ENCODE measurements around the gene GNMT. TPM values are rescaled to one million over a fixed set of nuclear protein-coding genes. Genes with fewer than 3 reads are reported as not detected.

The GNMT gene
- total RNA-seq, 2 experiments from 2014 or later = 1.2 to 2.1 TPM

GRCh38 chr6:42969431-42969830 lies 8.9 kb downstream of the GNMT start:
- H3K4me1 Mint-ChIP-seq (ENCODE audit: low read depth) = no peaks in the 10 kb centered on the region
- H3K27ac Mint-ChIP-seq = no peak overlapping the region
- no peaks in the 10 kb centered on the region for H3K27me3 ChIP-seq (ENCODE audit: control insufficient read depth in 1 of 2, insufficient read depth in 2 of 2, low read length in 2 of 2)
- H3K9me3 ChIP-seq (ENCODE audit: control insufficient read depth in 1 of 2, insufficient read depth in 1 of 2, low read length in 2 of 2) = no peaks in the 10 kb centered on the region
- H3K36me3 ChIP-seq (ENCODE audit: insufficient read depth, low read length) = peaks cover 44% of the 10 kb centered on the region
- no peaks in the 10 kb centered on the region for H3K4me1 ChIP-seq (ENCODE audit: insufficient read depth, low read length)
- TF ChIP-seq CTCF (IDR thresholded peaks at IDR 0.05) = no peak
- intact Hi-C loops (cut with DNase I, micrococcal nuclease) = loop anchor here in 1 of 2 experiments (5.0 kb wide), 1 partner anchor 173 kb away; no protein-coding TSS in a partner anchor
- ChIA-PET POLR2A (interaction anchor here (1.4 kb wide), 1 partner anchor 40 kb away, joined by 8 read pairs; the partner anchor contains the start of gene CNPY3), CTCF (no interaction called here)
- H3K27me3 Mint-ChIP-seq = no peaks in the 10 kb centered on the region
- H3K4me3 Mint-ChIP-seq = no peak overlapping the region
- no peak for ATAC-seq (ENCODE audit: poor library complexity)
- no peak overlapping the region for H3K27ac ChIP-seq (ENCODE audit: low read depth in 1 of 2, low read length in 2 of 2)
- no peak for DNase-seq
- peaks cover 24% of the 10 kb centered on the region for H3K36me3 Mint-ChIP-seq (ENCODE audit: low read depth)
- no peaks in the 10 kb centered on the region for H3K9me3 Mint-ChIP-seq
- no peak overlapping the region for H3K4me3 ChIP-seq (ENCODE audit: low read length)

GRCh38 chr6:42969934-42970333 lies 9.4 kb downstream of the GNMT start:
- POLR2A ChIA-PET = interaction anchor here (1.4 kb wide), 2 partner anchors 9 to 40 kb away, joined by 4 to 8 read pairs; partner anchors contain the start of genes CNPY3 and PEX6
- Mint-ChIP-seq H3K36me3 (ENCODE audit: low read depth) (peaks cover 23% of the 10 kb centered on the region), H3K27me3 (no peaks in the 10 kb centered on the region), H3K4me3 (no peak overlapping the region), H3K4me1 (ENCODE audit: low read depth) (no peaks in the 10 kb centered on the region), H3K27ac (no peak overlapping the region), H3K9me3 (no peaks in the 10 kb centered on the region)
- Histone ChIP-seq H3K4me3 (ENCODE audit: low read length) (no peak overlapping the region), H3K27me3 (ENCODE audit: control insufficient read depth in 1 of 2, insufficient read depth in 2 of 2, low read length in 2 of 2) (no peaks in the 10 kb centered on the region), H3K27ac (ENCODE audit: low read depth in 1 of 2, low read length in 2 of 2) (no peak overlapping the region), H3K4me1 (ENCODE audit: insufficient read depth, low read length) (peaks cover 4% of the 10 kb centered on the region), H3K9me3 (ENCODE audit: control insufficient read depth in 1 of 2, insufficient read depth in 1 of 2, low read length in 2 of 2) (no peaks in the 10 kb centered on the region), H3K36me3 (ENCODE audit: insufficient read depth, low read length) (peaks cover 41% of the 10 kb centered on the region)
- TF ChIP-seq CTCF (IDR thresholded peaks at IDR 0.05) = no peak
- intact Hi-C loops (cut with DNase I, micrococcal nuclease) = loop anchor here in 1 of 2 experiments (5.0 kb wide), 1 partner anchor 172 kb away; no protein-coding TSS in a partner anchor
- DNase-seq (no peak), ATAC-seq (ENCODE audit: poor library complexity) (no peak)
- CTCF ChIA-PET = interaction anchor here (0.6 kb wide), 1 partner anchor 239 kb away, joined by 3 read pairs; no protein-coding TSS in a partner anchor

GRCh38 chr6:42970871-42971612 lies 10.5 kb downstream of the GNMT start:
- Histone ChIP-seq H3K27me3 (ENCODE audit: control insufficient read depth in 1 of 2, insufficient read depth in 2 of 2, low read length in 2 of 2) (no peaks in the 10 kb centered on the region), H3K4me3 (ENCODE audit: low read length) (no peak overlapping the region), H3K9me3 (ENCODE audit: control insufficient read depth in 1 of 2, insufficient read depth in 1 of 2, low read length in 2 of 2) (no peaks in the 10 kb centered on the region), H3K4me1 (ENCODE audit: insufficient read depth, low read length) (peaks cover 8% of the 10 kb centered on the region), H3K27ac (ENCODE audit: low read depth in 1 of 2, low read length in 2 of 2) (no peak overlapping the region), H3K36me3 (ENCODE audit: insufficient read depth, low read length) (peaks cover 41% of the 10 kb centered on the region)
- H3K36me3 Mint-ChIP-seq (ENCODE audit: low read depth) = peaks cover 15% of the 10 kb centered on the region
- H3K27me3 Mint-ChIP-seq = no peaks in the 10 kb centered on the region
- DNase-seq (no peak), ATAC-seq (ENCODE audit: poor library complexity) (no peak)
- POLR2A ChIA-PET = interaction anchor here (0.5 to 2.4 kb wide), 4 partner anchors 8 to 637 kb away, joined by 3 to 8 read pairs (median 5); partner anchors contain the start of genes CNPY3, KLHDC3, MEA1 and PEX6
- no peak overlapping the region for H3K4me3 Mint-ChIP-seq
- no peak for TF ChIP-seq CTCF (IDR thresholded peaks at IDR 0.05)
- H3K4me1 Mint-ChIP-seq (ENCODE audit: low read depth) = peaks cover 6% of the 10 kb centered on the region
- CTCF ChIA-PET = no interaction called here
- no peak overlapping the region for H3K27ac Mint-ChIP-seq
- intact Hi-C loops (cut with DNase I, micrococcal nuclease) = no loop called here
- no peaks in the 10 kb centered on the region for H3K9me3 Mint-ChIP-seq

All from CD4-positive, alpha-beta T cell (primary cell).